NCI-H446 (cell line): ENCODE results near the gene SLC25A19.
"Not testable (repeated sequence)": the region's sequence is repeated elsewhere in the genome, so short reads cannot be mapped to it uniquely, and the experiment has no call there.

Source experiments
- DNase-seq, 2 experiments: peaks; one replicate each; lab custom pipeline; 2025; lab: John Stamatoyannopoulos, UW

SLC25A19 gene

GRCh38 chr17:75301502-75302206, 12.4 kb upstream of the SLC25A19 start:
- DNase-seq, result no peak

GRCh38 chr17:75301049-75301448, 11.8 kb upstream of the SLC25A19 start:
- DNase-seq, result no peak

- no peak for DNase-seq
Observed at GRCh38 chr17:75300280-75300679, 11.0 kb upstream of the SLC25A19 start.

- DNase-seq, result no peak
Observed at GRCh38 chr17:75295201-75296158, 6.2 kb upstream of the SLC25A19 start.

GRCh38 chr17:75292810-75293448, 3.7 kb upstream of the SLC25A19 start:
- DNase-seq, result not testable (repeated sequence)

GRCh38 chr17:75289832-75290337, 652 bp upstream of the SLC25A19 start:
- DNase-seq, result no peak

- peak in 1 of 2 experiments; percentile 59 for DNase-seq
Observed at GRCh38 chr17:75288770-75289114, 491 bp downstream of the SLC25A19 start.

- no peak for DNase-seq
Observed at GRCh38 chr17:75288359-75288758, 874 bp downstream of the SLC25A19 start.

- no peak for DNase-seq
Observed at GRCh38 chr17:75287221-75287620, 2.0 kb downstream of the SLC25A19 start.

- DNase-seq, result no peak
Observed at GRCh38 chr17:75285123-75285522, 4.1 kb downstream of the SLC25A19 start.

GRCh38 chr17:75280189-75280588, 9.0 kb downstream of the SLC25A19 start:
- DNase-seq, result not testable (repeated sequence)

- no peak for DNase-seq
Observed at GRCh38 chr17:75277664-75278071, 11.6 kb downstream of the SLC25A19 start.

- no peak for DNase-seq
Observed at GRCh38 chr17:75273977-75274708, 15.1 kb downstream of the SLC25A19 start.

GRCh38 chr17:75272848-75273184, 16.4 kb downstream of the SLC25A19 start:
- DNase-seq, result peak in 1 of 2 experiments; percentile 34

GRCh38 chr17:75271955-75272847, 17.0 kb downstream of the SLC25A19 start:
- peak in 1 of 2 experiments; percentile 69 for DNase-seq

- DNase-seq, result peak; percentile 29 to 89
Observed at GRCh38 chr17:75271233-75271954, 17.8 kb downstream of the SLC25A19 start.

- no peak for DNase-seq
Observed at GRCh38 chr17:75270966-75271232, 18.3 kb downstream of the SLC25A19 start, which contains the start of gene MIF4GD. TSS of gene MIF4GD (minus strand) at chr17:75271231. CDS start at chr17:75270195, 1,036 bp downstream.

- DNase-seq, result peak in 1 of 2 experiments; percentile 64
Observed at GRCh38 chr17:75270218-75270965, 18.8 kb downstream of the SLC25A19 start.

- no peak for DNase-seq
Observed at GRCh38 chr17:75269844-75270217, 19.4 kb downstream of the SLC25A19 start.
